GM19023 (cell line): ENCODE results near the gene ZFAND5.

Experiments used
- ATAC-seq: cut with Tn5 transposase; IDR thresholded peaks from one replicate; pipeline ENCODE4 v1.9.1; 2021; ENCODE audit warnings: mild to moderate bottlenecking, moderate library complexity; ENCODE audit not compliant: unreplicated experiment

ZFAND5 gene

GRCh38 chr9:72332351-72332750, 32.7 kb downstream of the ZFAND5 start:
- no peak for ATAC-seq

- no peak for ATAC-seq
Observed at GRCh38 chr9:72327631-72328030, 37.4 kb downstream of the ZFAND5 start.

- ATAC-seq, result no peak
Observed at GRCh38 chr9:72326641-72327040, 38.4 kb downstream of the ZFAND5 start.

- no peak for ATAC-seq
Observed at GRCh38 chr9:72324974-72325373, 40.0 kb downstream of the ZFAND5 start.

GRCh38 chr9:72322678-72323077, 42.3 kb downstream of the ZFAND5 start:
- no peak for ATAC-seq

GRCh38 chr9:72322259-72322658, 42.7 kb downstream of the ZFAND5 start:
- no peak for ATAC-seq

- no peak for ATAC-seq
Observed at GRCh38 chr9:72315510-72316311, 49.3 kb downstream of the ZFAND5 start.

- no peak for ATAC-seq
Observed at GRCh38 chr9:72315089-72315509, 49.9 kb downstream of the ZFAND5 start.

- no peak for ATAC-seq
Observed at GRCh38 chr9:72313507-72313906, 51.5 kb downstream of the ZFAND5 start.

GRCh38 chr9:72312386-72312987, 52.5 kb downstream of the ZFAND5 start:
- ATAC-seq, result no peak

- no peak for ATAC-seq
Observed at GRCh38 chr9:72309364-72310133, 55.5 kb downstream of the ZFAND5 start.

GRCh38 chr9:72306761-72307160, 58.2 kb downstream of the ZFAND5 start:
- no peak for ATAC-seq

GRCh38 chr9:72305707-72306106, 59.3 kb downstream of the ZFAND5 start:
- no peak for ATAC-seq

GRCh38 chr9:72305102-72305546, 59.9 kb downstream of the ZFAND5 start:
- peak; percentile 86 for ATAC-seq

GRCh38 chr9:72304538-72304937, 60.5 kb downstream of the ZFAND5 start:
- ATAC-seq, result no peak
